B cell (primary cell): ENCODE data around the gene PRSS53. TPM values are rescaled to one million over a fixed set of nuclear protein-coding genes. Genes with fewer than 3 reads are reported as not detected.
"Not testable (repeated sequence)": the region's sequence is repeated elsewhere in the genome, so short reads cannot be mapped to it uniquely, and the experiment has no call there.

Experiments used
- ATAC-seq: fragments of 200-7000 bp; cut with Tn5 transposase; one replicate; pipeline ENCODE4 v1.10.0; 2021; ENCODE audit warnings: low read depth, mild to moderate bottlenecking, moderate number of reproducible peaks, moderate library complexity
- CTCF ChIA-PET: fragments of 350-600 bp; sonication (Branson Sonifier 250); formaldehyde crosslinking; loops from one replicate; lab custom pipeline; 2021; ENCODE audit warnings: antibody characterized with exemption, inconsistent platforms; lab: Charles Lee
- POLR2A ChIA-PET: fragments of 350-600 bp; sonication (Branson Sonifier 250); formaldehyde crosslinking; loops from one replicate; lab custom pipeline; 2021; ENCODE audit warnings: antibody characterized with exemption; lab: Charles Lee
- DNase-seq: peaks from one replicate; pipeline ENCODE4 v3.0.0; 2013
- H2AFZ ChIP-seq: 2 replicates; pipeline ENCODE4 v1.6.1; 2012; ENCODE audit warnings: mild to moderate bottlenecking, low read depth, low read length; ENCODE audit not compliant: insufficient read depth, poor library complexity, severe bottlenecking
- H3K27ac ChIP-seq, 2 donors: 1 replicate in 1 of 2; 2 replicates in 1 of 2; pipeline ENCODE4 v1.5.1; 2012 to 2013; ENCODE audit warnings: low read length in 2 of 2, mild to moderate bottlenecking in 2 of 2, moderate library complexity in 1 of 2
- H3K27me3 ChIP-seq, 4 experiments: fragments of 200-600 bp in 1 of 4; sonication (generic) in 1 of 4; replicated peaks in 1 of 4; 1 replicate in 2 of 4; 2 replicates in 2 of 4; pipeline versions ENCODE4 v1.6.1 to v1.7.0; 2013 to 2016; ENCODE audit warnings: low read length in 3 of 4, mild to moderate bottlenecking in 2 of 4, mixed read lengths in 1 of 4, moderate library complexity in 1 of 4; ENCODE audit not compliant: insufficient read depth in 4 of 4, control insufficient read depth in 3 of 4; ENCODE audit errors: control extremely low read depth in 1 of 4
- H3K36me3 ChIP-seq, 2 experiments: replicated peaks in 1 of 2; 1 replicate in 1 of 2; 2 replicates in 1 of 2; pipeline versions ENCODE4 v1.6.1 to v1.7.1; 2013; ENCODE audit warnings: low read length in 1 of 2; ENCODE audit not compliant: insufficient read depth in 2 of 2, control insufficient read depth in 1 of 2; ENCODE audit errors: control extremely low read depth in 1 of 2, extremely low read depth in 1 of 2
- H3K4me1 ChIP-seq, 2 donors: fragments of 200-600 bp in 1 of 2; sonication (generic) in 1 of 2; 1 replicate in 1 of 2; 2 replicates in 1 of 2; pipeline versions ENCODE4 v1.5.1 to v1.6.1; 2013 to 2017; ENCODE audit warnings: low read length in 2 of 2; ENCODE audit not compliant: control insufficient read depth in 2 of 2, insufficient read depth in 2 of 2
- H3K4me2 ChIP-seq: replicated peaks from 2 replicates; pipeline ENCODE3; 2012; ENCODE audit warnings: mild to moderate bottlenecking, low read depth, low read length; ENCODE audit not compliant: poor library complexity, severe bottlenecking
- H3K4me3 ChIP-seq, 5 experiments: fragments of 200-600 bp in 1 of 5; sonication (generic) in 1 of 5; 1 replicate in 3 of 5; 2 replicates in 2 of 5; pipeline versions ENCODE4 v1.5.1 to v1.7.0; 2011 to 2016; ENCODE audit warnings: low read length in 4 of 5, mild to moderate bottlenecking in 4 of 5, low read depth in 2 of 5, control low read depth in 1 of 5, moderate library complexity in 1 of 5; ENCODE audit not compliant: insufficient read depth in 1 of 5; ENCODE audit errors: control extremely low read depth in 1 of 5, extremely low read depth in 1 of 5
- H3K79me2 ChIP-seq: fragments of 200-600 bp; sonication (generic); one replicate; pipeline ENCODE4 v1.6.0; 2016; ENCODE audit warnings: low read length; ENCODE audit not compliant: control insufficient read depth, insufficient read depth
- H3K9ac ChIP-seq: fragments of 200-600 bp; sonication (generic); 2 replicates; pipeline ENCODE4 v1.6.1; 2017; ENCODE audit warnings: mild to moderate bottlenecking, low read length, moderate library complexity
- H3K9me3 ChIP-seq, 3 donors: one replicate each; pipeline versions ENCODE4 v1.6.1 to v1.7.1; 2013; ENCODE audit warnings: low read length in 2 of 3; ENCODE audit not compliant: control insufficient read depth in 2 of 3, insufficient read depth in 1 of 3; ENCODE audit errors: control extremely low read depth in 1 of 3
- H4K20me1 ChIP-seq: 2 replicates; pipeline ENCODE4 v1.6.0; 2012; ENCODE audit warnings: mild to moderate bottlenecking, low read length; ENCODE audit not compliant: insufficient read depth, control insufficient read depth, poor library complexity, severe bottlenecking
- H3K27ac Mint-ChIP-seq: one replicate; pipeline ENCODE4 v1.8.0; 2021; ENCODE audit warnings: mixed read lengths
- H3K27me3 Mint-ChIP-seq: one replicate; pipeline ENCODE4 v1.8.0; 2021; ENCODE audit warnings: mixed read lengths
- H3K4me1 Mint-ChIP-seq: one replicate; pipeline ENCODE4 v1.8.0; 2021; ENCODE audit warnings: mixed read lengths
- H3K4me3 Mint-ChIP-seq: one replicate; pipeline ENCODE4 v1.8.0; 2021; ENCODE audit warnings: mixed read lengths
- H3K9me3 Mint-ChIP-seq: one replicate; pipeline ENCODE4 v1.8.0; 2022; ENCODE audit warnings: mixed read lengths; ENCODE audit not compliant: insufficient read depth
- EZH2 ChIP-seq: IDR thresholded peaks from 2 replicates; pipeline ENCODE4 v1.6.1; 2012; ENCODE audit warnings: borderline replicate concordance, low read depth, mild to moderate bottlenecking, moderate library complexity, low read length; ENCODE audit not compliant: insufficient read depth, poor library complexity, severe bottlenecking
- WGBS: methylation state at CpG from one replicate; pipeline ENCODE4 v1.1.5; 2013; ENCODE audit warnings: missing lambda C conversion rate; ENCODE audit not compliant: insufficient coverage; 5-methylcytosine and 5-hydroxymethylcytosine counted together
- intact Hi-C: fragments of 100-400 bp; cut with micrococcal nuclease; formaldehyde crosslinking; loops from one replicate; pipeline ENCODE4 v1.10.0; 2022
- polyA minus RNA-seq: library from RNA; depleted of rRNA, polyadenylated mRNA; stranded (reverse); fragments of >200 nt; gene quantifications from 2 replicates; pipeline ENCODE4 v1.2.3, GENCODE V29; 2012
- polyA plus RNA-seq: library from polyadenylated mRNA; depleted of rRNA; stranded (reverse); fragments of >200 nt; gene quantifications from 2 replicates; pipeline ENCODE4 v1.2.3, GENCODE V29; 2012
- total RNA-seq, 2 donors: library from RNA; stranded (reverse); fragments of 120-200 nt in 1 of 2; gene quantifications; 1 replicate in 1 of 2; 2 replicates in 1 of 2; pipeline versions ENCODE4 v1.2.3 to v1.2.4, GENCODE V29; 2013 to 2022
- TF ChIP-seq, protein P1 (sequence below): fragments of 200-600 bp; IDR thresholded peaks from one replicate; pipeline ENCODE4 v1.8.0; 2022; ENCODE audit warnings: antibody characterized with exemption, mild to moderate bottlenecking

PRSS53 gene
- total RNA-seq (10.7 and 10.8 TPM in 2 replicates), polyA plus RNA-seq (10.1 and 11.6 TPM in 2 replicates), polyA minus RNA-seq (1.3 and 2.1 TPM in 2 replicates)
- 2.1 TPM for total RNA-seq (2013)

- ATAC-seq = no peak
- no peak within 1 kb of the TSS for H3K4me3 Mint-ChIP-seq
Observed at GRCh38 chr16:31088459-31089183, at the start of gene PRSS53. Gene PRSS53, minus strand, starts transcription at chr16:31088943. Its CDS starts 134 bp downstream, at chr16:31088809.

DNA sequence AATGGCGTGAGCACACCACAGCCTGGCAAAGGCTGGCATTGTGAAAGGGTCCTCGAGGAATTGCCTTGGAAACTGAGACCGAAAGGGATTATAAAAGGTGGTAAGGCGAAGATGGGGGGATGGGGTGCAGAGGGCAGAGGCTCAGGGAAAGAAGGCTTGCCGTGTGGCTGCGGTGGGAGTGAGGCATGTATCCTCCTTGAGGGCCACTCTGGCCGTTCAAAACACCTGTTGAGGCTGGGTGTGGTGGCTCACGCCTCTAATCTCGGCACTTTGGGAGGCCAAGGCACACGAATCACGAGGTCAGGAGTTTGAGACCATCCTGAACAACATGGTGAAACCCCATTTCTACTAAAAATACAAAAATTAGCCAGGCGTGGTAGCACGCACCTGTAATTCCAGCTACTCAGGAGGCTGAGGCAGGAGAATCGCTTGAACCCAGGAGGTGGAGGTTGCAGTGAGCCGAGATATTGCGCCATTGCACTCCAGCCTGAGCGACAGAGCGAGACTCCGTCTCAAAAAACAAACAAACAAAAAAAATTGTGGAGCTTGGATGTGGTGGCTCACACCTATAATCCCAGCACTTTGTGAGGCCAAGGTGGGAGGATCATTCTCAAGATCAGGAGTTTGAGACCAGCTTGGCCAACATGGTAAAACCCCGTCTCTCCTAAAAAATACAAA is 48.2 kb upstream of the PRSS53 start:
- H3K4me2 ChIP-seq, H3K27ac Mint-ChIP-seq, H3K27me3 Mint-ChIP-seq, H2AFZ ChIP-seq, DNase-seq, H3K27me3 ChIP-seq, H3K4me3 Mint-ChIP-seq, H3K9me3 Mint-ChIP-seq, H3K9me3 ChIP-seq, H3K9ac ChIP-seq, H3K4me1 Mint-ChIP-seq, intact Hi-C loops, CTCF ChIA-PET, H3K27ac ChIP-seq, H3K79me2 ChIP-seq, H4K20me1 ChIP-seq, H3K4me1 ChIP-seq, ATAC-seq, H3K4me3 ChIP-seq, H3K36me3 ChIP-seq: not testable (repeated sequence)
- 94% methylated on average over 14 of the region's 20 CpGs for WGBS
- POLR2A ChIA-PET = interaction anchor here (1.2 kb wide), 1 partner anchor 10 kb away, joined by 3 read pairs; no protein-coding TSS in a partner anchor

More at GRCh38 chr16:31088459-31089183, at the start of gene PRSS53:
- no peak within 1 kb of the TSS for H3K27ac Mint-ChIP-seq
- Histone ChIP-seq H3K4me3 (no peak within 1 kb of the TSS), H3K9ac (no peak within 1 kb of the TSS), H3K4me1 (peaks cover 0 to 8% of the 10 kb centered on the region in 2 donors), H3K4me2 (no peak within 1 kb of the TSS), H3K79me2 (peaks cover 18% of the 10 kb centered on the region), H3K9me3 (no peaks in the 10 kb centered on the region), H2AFZ (no peak within 1 kb of the TSS), H3K27me3 (no peaks in the 10 kb centered on the region), H3K27ac (no peak within 1 kb of the TSS), H3K36me3 (peaks cover 0 to 13% of the 10 kb centered on the region in 2 experiments), H4K20me1 (peaks cover 10% of the 10 kb centered on the region)
- ChIA-PET CTCF (no interaction called here), POLR2A (interaction anchor here (0.6 kb wide), 1 partner anchor 161 kb away, joined by 4 read pairs; no protein-coding TSS in a partner anchor)
- no peaks in the 10 kb centered on the region for H3K27me3 Mint-ChIP-seq
- no peak for DNase-seq
- WGBS = 96% methylated on average over 15 of the region's 15 CpGs
- peaks cover 6% of the 10 kb centered on the region for H3K4me1 Mint-ChIP-seq
- H3K9me3 Mint-ChIP-seq = no peaks in the 10 kb centered on the region
- TF ChIP-seq, protein P1, sequence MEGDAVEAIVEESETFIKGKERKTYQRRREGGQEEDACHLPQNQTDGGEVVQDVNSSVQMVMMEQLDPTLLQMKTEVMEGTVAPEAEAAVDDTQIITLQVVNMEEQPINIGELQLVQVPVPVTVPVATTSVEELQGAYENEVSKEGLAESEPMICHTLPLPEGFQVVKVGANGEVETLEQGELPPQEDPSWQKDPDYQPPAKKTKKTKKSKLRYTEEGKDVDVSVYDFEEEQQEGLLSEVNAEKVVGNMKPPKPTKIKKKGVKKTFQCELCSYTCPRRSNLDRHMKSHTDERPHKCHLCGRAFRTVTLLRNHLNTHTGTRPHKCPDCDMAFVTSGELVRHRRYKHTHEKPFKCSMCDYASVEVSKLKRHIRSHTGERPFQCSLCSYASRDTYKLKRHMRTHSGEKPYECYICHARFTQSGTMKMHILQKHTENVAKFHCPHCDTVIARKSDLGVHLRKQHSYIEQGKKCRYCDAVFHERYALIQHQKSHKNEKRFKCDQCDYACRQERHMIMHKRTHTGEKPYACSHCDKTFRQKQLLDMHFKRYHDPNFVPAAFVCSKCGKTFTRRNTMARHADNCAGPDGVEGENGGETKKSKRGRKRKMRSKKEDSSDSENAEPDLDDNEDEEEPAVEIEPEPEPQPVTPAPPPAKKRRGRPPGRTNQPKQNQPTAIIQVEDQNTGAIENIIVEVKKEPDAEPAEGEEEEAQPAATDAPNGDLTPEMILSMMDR = no peak
- no peak for TF ChIP-seq EZH2
- intact Hi-C loops = no loop called here
